GM12891 (cell line): Measurements from ENCODE around the gene BLOC1S6.

Experiments used
- POLR2A ChIP-seq: IDR thresholded peaks from 2 replicates; pipeline ENCODE4 v1.6.1; 2011; ENCODE audit warnings: low read depth, low read length, control low read depth
- POLR2AphosphoS5 ChIP-seq: IDR thresholded peaks from 2 replicates; pipeline ENCODE4 v1.6.1; 2011; ENCODE audit warnings: low read depth, low read length, control low read depth

DNA sequence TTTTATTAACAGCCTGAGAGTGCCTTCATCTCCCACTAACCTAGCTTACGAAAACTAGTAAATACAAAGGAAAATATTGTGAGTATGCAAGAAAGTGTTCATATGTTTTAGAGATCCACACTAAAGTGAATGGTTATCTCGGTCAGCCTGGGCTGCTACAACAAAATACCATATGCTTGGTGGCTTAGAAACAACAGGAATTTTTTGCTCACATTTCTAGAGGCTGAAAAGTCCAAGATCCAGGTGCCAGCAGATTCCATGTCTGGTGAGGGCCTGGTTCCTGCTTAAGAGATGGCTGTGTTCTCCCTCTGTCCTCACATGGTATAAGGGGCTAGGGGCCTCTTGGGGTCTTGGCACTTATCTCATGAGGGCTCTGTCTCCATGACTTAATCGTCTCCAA is 44.1 kb upstream of the BLOC1S6 start:
- TF ChIP-seq POLR2A (no peak), POLR2AphosphoS5 (no peak)
